Right hindlimb (tissue), 1 donor: Measurements from ENCODE around the gene NUDT11.
"Not testable (repeated sequence)": the region's sequence is repeated elsewhere in the genome, so short reads cannot be mapped to it uniquely, and the experiment has no call there.

Source experiments
- DNase-seq: peaks from one replicate; pipeline ENCODE4 v3.0.0-alpha.2; 2018

The NUDT11 gene

DNA sequence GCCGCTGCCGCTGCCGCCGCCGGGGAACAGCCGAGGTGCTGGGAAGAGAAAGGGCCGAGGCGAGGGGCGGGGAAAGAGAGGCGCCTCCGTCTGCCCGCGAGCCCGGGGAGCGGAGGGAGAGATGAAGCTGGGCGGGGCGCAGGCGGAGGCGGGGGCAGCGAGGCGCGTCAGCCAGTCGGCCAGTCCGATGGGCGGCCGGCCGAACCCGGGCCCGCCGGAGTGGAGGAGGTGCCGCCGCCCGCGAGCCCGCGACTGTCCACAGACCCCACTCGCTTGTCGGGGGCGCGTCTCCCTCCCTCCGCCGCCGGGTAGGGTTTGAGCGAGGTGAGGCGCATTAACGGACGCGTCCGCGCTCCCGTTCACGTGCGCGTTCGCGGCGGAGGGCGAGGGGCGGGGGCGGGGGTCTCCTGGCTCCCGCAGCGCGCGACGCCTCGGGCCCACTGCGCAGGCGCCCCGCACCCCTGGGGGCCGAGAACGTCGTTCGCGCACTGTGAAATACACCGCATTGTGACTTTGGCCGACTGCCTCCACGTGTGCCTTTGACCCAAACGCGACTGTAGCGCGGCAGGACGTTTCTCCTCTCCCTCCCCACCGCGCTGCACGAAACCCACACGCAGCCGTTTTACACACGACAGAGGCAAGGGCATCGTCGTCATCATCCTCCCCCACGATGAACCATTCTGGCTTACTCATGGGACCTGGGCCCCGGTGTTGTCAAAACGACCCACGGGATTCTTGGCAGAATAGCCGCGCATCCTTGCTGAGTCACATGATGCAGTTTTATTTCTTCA is at the start of gene NUDT11:
TSS of gene NUDT11 (minus strand) at position 92 of the 791 bp plus-strand sequence. CDS start 148 bp downstream, outside the sequence.
- peak; percentile 85 for DNase-seq

DNA sequence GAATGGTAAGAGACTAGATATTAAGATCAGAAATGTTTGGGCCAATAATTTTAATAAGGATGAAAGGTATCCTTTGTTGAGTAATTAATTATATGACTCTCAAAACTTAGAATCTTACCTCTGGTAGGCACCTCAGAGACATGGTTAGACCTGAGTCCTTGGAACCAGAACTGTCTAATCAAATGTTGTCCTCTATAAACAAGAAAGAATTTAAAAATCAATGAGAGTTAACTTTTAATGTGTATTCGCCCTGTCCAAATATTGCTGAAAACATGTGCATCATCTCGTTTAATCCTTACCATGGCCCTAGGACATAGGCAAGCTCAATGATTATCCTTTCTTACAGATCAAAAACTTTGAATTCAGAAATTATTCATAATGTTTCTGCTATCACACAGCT is 24.0 kb upstream of the NUDT11 start:
- no peak for DNase-seq

DNA sequence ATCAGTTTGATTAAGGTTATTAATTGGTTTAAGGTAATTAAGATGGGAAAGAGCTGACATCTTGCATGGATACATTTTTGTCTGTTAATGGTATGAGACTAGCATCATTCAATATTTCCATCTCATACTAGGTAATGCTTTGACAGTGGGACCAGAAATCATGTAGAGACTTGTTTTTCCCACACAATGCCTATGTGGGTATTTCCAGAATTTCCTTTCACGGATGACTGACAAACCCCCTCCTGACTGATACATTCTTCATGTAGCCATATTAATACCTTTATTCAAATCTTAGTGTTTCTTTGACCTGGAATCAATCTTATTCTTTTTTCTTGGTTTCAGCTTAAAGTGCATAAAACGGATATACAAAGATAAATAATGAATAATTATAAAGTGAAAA is 22.7 kb upstream of the NUDT11 start:
- DNase-seq: not testable (repeated sequence)

DNA sequence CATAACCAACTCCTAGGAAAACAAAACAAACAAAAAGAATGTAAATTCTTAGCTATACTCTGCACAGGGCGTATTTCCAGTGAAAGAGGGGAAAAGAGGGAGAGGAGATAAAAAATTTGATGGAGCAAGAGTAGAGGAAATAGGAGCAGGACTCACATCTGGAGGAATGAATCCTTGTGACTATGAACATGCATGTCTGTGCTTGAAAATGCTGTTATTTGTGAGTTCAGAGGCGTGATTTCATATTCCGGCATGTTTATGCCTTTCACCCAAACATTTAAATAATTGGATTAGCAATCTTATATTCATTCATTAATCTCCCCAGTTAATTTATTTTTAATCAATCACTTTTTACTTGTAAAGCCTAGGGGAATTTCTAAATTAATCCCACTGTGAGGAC is 11.2 kb upstream of the NUDT11 start:
- DNase-seq: no peak

DNA sequence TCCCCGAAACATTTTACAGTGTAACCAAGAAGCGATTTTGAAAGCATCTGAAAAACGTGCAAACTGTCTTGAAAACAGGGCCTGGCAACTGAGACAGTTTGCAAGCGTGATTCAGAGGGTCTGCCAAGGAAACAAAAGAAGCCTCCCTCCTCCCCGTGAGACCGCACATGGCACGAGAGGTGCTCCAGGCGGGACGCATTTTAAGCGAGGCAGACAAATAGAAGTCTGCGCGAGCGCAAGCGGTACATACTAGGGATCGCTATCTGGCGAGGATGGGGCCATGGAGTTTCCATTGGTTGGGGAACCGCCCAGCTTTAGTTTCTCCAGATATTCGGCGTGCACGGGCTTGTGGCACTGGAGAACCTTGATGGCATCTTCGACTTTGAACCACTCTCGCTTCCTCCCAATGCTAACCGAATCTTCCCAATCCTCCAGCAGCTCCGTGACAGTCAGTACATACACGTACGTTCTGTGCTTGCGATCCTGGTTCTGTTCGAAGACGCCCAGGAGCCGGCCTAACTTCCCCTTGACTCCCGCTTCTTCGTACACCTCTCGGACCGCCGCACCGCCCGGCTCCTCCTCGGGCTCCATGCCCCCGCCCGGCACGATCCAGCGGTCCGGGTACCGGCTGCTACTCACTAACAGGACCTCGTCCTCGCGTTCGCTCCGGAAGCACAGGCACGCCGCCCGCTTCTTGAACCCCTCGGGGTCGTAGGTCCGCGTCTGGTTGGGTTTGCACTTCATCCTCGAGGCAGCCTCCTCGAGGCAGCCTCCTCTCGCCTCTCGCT is 497 bp downstream of the NUDT11 start:
- peak; percentile 29 for DNase-seq

DNA sequence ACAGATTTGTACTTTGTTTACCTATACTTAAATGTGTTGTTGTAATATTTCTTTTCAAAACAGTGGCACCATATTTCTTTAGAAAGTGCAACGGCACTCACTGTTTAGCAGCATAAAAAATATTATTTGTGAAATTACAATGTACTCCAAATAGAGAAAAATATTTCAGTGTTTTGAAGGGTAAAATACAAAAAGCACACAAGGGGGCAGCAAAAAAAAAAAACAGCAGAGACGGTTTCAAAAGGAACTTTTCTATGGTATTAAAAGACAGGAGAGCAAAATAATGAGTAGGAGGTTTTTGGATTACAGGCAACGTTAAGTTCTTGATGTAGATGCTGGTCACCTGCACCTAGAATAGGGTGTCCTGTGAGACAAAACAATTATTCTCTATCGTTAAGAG is 2.0 kb downstream of the NUDT11 start:
- DNase-seq: no peak

DNA sequence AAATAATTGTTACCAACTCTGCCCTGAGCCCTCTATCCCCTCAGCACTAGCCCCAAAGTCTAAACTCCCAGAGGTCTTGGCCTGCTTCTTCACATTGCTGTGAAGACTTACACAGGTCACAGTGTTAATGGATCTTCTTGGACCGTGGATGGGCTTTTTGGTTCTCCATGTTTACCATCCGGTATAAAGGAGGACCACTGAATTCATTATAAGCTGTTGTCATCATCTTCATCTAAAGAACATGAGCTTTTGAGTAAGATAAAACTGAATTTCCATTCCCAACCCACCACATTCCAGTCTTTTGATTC is 8.5 kb downstream of the NUDT11 start:
- DNase-seq: no peak

DNA sequence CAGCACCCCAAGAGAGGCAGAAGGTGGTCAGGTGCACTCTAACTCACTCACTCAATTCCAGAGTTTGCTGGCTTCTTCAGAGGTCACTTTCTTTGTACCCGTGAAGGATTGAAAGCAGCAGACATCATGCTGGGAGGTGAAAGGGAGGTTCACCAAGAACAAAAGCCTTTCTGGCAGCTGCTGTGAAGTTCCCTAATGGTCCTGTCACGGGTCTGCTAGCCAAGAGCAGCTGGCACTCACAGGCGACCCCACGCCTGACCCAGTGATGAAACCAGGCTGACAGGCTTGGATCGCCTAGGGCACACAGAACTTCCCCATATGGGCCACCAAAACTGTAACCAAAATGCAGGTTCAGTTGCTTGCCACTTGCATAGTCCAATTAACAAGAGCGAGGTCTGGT is 11.8 kb downstream of the NUDT11 start:
- DNase-seq: no peak

DNA sequence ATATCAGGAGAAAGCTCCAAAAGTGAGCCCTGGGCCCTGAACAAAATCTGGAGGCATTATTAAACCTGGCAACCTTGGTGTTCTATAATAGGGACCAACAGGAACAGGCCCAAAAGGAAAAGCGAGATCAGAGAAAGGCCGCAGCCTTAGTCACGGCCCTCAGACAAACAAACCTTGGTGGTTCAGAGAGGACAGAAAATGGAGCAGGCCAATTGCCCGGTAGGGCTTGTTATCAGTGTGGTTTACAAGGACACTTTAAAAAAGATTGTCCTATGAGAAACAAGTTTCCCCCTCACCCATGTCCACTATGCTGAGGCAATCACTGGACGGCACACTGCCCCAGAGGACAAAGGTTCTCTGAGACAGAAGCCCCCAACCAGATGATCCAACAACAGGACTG is 14.0 kb downstream of the NUDT11 start:
- DNase-seq: not testable (repeated sequence)

DNA sequence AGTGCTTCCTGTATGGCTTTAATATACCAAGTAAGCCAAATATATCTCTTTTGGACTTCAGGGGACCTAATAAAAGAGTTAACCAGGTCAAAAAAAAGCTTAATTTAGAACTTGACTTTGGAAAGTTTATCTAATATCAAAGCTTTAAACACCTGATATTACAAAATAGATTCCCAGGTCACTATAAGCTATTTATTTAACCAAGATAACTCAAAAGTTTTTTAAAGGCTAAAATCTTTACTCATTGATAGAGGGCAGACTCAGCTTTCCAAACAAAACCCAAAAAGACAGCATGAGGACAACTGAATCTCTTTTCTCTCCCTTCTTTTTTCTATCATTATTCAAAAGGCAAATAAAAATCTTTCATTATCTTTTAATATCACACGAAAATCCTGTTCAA is 19.5 kb downstream of the NUDT11 start:
- DNase-seq: no peak

DNA sequence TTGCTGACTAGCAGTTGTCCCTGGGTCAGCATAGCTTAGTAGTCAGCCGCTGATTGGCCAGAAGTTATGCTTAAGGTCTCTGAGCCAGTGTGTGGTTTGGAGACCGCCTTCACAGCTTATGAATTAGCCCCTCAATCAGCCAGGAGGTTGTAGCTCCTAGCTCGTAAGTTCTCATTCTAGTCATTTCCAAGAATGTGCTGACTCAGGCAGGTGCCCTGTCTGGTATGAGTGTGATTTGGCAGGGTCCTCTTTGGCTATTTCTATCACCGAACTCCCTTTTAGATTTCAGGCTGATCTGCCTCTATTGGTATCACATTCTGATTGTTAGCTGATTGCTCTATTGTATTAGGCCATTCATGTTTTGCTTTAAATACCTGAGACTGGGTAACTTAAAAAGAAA is 33.1 kb downstream of the NUDT11 start:
- DNase-seq: no peak

DNA sequence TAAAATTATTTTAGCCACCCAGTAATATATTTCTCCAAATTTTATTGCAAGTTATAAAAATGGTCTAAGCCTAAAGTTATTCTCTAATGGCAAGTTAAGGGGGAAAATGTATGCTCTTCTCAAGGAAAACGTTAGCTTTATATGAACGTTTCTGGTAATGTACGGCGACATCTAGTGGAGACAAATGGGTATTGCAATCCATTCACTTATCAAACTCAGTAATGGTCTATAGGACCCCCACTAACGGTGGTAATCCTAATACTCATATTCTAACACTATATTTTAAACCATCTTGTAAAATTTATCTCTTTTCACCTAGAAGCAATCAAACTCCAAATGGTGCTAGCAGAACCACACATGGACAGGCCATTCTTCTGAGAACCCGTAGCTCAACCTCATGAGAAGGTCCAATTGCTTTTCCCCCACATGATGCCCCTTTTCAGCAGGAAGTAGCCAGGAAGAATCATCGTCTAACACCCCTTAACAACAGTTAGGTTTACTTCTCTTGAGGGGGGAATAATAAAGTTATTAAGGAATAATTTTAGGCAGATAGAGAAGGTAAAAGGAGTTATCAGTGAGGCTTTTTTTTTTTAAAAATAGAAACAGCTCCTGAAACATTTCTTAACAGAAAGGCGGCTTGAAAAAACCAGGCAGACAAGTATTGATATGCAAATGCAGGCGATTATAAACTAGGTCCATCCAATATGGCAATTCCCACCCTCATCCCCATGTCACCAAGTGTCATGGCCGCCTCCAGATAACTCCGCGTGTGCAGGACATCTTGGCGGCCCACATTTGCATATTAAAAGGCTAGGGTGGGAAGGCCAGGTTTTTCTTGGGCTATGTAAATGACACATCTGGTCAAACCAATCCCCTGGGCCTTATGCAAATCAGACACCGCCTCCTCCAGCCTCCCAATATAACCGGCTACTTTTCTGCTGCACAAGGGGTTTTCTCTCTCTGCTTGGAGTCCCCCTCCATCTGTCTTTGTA is 35.0 kb downstream of the NUDT11 start:
- DNase-seq: no peak

DNA sequence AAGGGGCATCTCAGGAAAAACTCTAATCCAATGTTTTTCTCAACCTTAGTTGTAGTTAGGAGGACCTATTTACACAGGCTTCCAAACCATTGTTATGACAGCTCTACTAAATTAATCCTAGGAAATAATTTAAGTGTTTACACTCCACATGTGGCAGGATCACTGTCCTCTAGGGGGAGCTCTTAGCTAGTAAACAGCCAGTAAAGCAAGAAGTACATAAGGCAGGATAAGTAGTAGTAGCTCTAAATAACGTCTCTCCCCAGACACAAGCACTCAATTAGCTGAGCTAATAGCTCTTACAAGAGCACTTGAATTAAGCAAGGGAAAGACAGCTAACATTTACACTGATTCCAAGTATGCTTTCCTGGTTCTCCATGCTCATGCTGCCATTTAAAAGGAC is 37.3 kb downstream of the NUDT11 start:
- no peak for DNase-seq

DNA sequence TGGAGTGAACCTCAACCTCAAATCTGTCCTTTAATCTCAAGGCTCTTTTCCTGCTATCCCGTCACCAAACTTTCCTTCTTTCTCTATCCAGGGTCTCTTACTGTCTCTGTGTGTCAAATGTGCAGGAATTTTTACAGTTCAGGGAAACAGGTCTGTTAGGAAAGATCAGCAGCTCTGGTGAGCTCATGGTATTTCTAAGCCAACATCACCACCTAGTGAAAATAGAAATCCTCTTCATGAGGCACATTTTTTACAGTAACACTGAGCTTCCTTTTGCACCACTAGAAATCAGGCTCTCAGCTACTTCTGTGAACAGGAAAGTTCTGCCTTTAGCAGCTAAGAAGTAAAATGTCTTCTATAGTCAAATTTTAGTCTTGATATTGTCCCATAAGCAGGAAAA is 39.6 kb downstream of the NUDT11 start:
- no peak for DNase-seq

DNA sequence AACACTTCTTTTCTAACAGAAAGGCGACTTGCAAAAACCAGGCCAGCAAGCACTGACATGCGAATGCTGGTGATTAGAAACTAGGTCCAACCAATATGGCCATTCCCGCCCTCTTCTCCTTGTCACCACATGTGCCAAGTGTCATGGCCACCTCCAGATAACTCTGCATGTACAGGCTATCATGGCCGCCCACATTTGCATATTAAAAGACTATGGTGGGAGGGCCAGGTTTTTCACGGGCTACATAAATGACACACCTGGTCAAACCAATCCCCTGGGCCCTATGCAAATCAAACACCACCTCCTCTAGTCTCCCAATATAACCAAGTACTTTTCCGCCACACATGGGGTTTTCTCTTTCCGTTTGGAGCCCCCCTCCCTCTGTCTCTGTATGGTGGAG is 40.1 kb downstream of the NUDT11 start:
- no peak for DNase-seq

DNA sequence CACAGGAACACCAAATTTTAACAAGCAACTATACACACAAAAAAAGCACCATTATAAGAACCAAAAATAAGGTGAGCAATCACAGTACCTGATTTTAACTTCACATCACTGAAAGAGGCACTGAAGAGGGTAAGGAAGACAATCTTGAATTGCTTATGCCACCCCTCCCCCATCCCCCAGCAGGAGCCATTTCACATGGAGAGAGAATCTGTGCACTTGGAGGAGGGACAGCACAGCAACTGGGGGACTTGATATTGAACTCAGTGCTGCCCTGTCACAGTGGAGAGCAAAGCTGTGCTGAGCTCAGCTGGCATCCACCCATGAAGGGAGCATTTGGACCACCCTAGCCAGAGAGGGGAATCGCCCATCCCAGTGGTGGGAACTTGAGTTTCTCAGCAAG is 56.0 kb downstream of the NUDT11 start:
- no peak for DNase-seq
